GM12878 (cell line): ENCODE measurements around the gene REEP6. TPM values are rescaled to one million over a fixed set of nuclear protein-coding genes. Genes with fewer than 3 reads are reported as not detected.

Source experiments
- ATAC-seq: fragments of 200-7000 bp; cut with Tn5 transposase; 3 replicates; pipeline ENCODE4 v1.9.1; 2020; ENCODE audit warnings: mild to moderate bottlenecking, moderate library complexity
- BruUV-seq: library from RNA; stranded (reverse); fragments of 400-500 nt; replicated peaks from 2 replicates; lab custom pipeline; 2021; lab: Mats Ljungman, UMichigan
- CTCF ChIA-PET: fragments of 300-600 bp; sonication (Branson Sonifier 250); formaldehyde crosslinking; extraction: SDS; loops from one replicate; lab custom pipeline; 2021; ENCODE audit warnings: inconsistent platforms; lab: Yijun Ruan, JAX
- POLR2A ChIA-PET: fragments of 350-600 bp; formaldehyde crosslinking; extraction: SDS; loops from one replicate; lab custom pipeline; 2021; ENCODE audit warnings: inconsistent platforms; lab: Charles Lee
- RAD21 ChIA-PET: fragments of 300-600 bp; sonication (Branson Sonifier 250); formaldehyde crosslinking; loops from one replicate; lab custom pipeline; 2023; ENCODE audit warnings: antibody characterized with exemption; ENCODE audit not compliant: unreplicated experiment; lab: Charles Lee
- SMC1A ChIA-PET: fragments of 300-600 bp; sonication (Branson Sonifier 250); formaldehyde crosslinking; loops from one replicate; lab custom pipeline; 2023; ENCODE audit not compliant: unreplicated experiment, uncharacterized antibody; lab: Charles Lee
- DNase-seq: peaks from one replicate; pipeline ENCODE4 v3.0.0-alpha.2; 2011; ENCODE audit warnings: low read depth, low spot score
- FAIRE-seq: peaks from 3 replicates; lab custom pipeline; 2011; peaks lifted over from hg19 to GRCh38; lab: Jason Lieb, UNC
- H2AFZ ChIP-seq: 2 replicates; pipeline ENCODE4 v1.6.0; 2011; ENCODE audit warnings: low read depth, low read length, control low read depth; ENCODE audit not compliant: control insufficient read depth
- H3K27ac ChIP-seq: 2 replicates; pipeline ENCODE4 v1.5.1; 2011; ENCODE audit warnings: control low read depth; ENCODE audit not compliant: control insufficient read depth, insufficient read depth
- H3K27me3 ChIP-seq, 2 experiments: replicated peaks in 1 of 2; 2 replicates each; pipeline versions ENCODE4 v1.6.0 to v1.6.1; 2011; ENCODE audit warnings: low read length in 1 of 2; ENCODE audit not compliant: control insufficient read depth in 2 of 2, insufficient read depth in 2 of 2
- H3K36me3 ChIP-seq, 2 experiments: 2 replicates each; pipeline ENCODE4 v1.5.1; 2011; ENCODE audit warnings: low read length in 1 of 2; ENCODE audit not compliant: control insufficient read depth in 2 of 2, insufficient read depth in 2 of 2
- H3K4me1 ChIP-seq: 2 replicates; pipeline ENCODE4 v1.6.1; 2011; ENCODE audit warnings: mild to moderate bottlenecking, low read length, moderate library complexity, mixed read lengths; ENCODE audit not compliant: control insufficient read depth, insufficient read depth
- H3K4me2 ChIP-seq: 2 replicates; pipeline ENCODE4 v1.6.0; 2011; ENCODE audit warnings: control low read depth; ENCODE audit not compliant: control insufficient read depth, insufficient read depth
- H3K4me3 ChIP-seq: fragments of 200-600 bp; sonication (generic); 2 replicates; pipeline ENCODE4 v1.5.1; 2016
- H3K79me2 ChIP-seq: 2 replicates; pipeline ENCODE4 v1.6.0; 2011; ENCODE audit warnings: low read length; ENCODE audit not compliant: control insufficient read depth, insufficient read depth
- H3K9ac ChIP-seq: 2 replicates; pipeline ENCODE4 v1.8.0; 2011; ENCODE audit warnings: low read length, control low read depth, mixed read lengths; ENCODE audit not compliant: control insufficient read depth, insufficient read depth
- H3K9me3 ChIP-seq: replicated peaks from 3 replicates; pipeline ENCODE4 v1.5.1; 2011; ENCODE audit warnings: mild to moderate bottlenecking, low read length; ENCODE audit not compliant: control insufficient read depth, insufficient read depth
- H4K20me1 ChIP-seq: 2 replicates; pipeline ENCODE4 v1.6.0; 2011; ENCODE audit not compliant: control insufficient read depth, insufficient read depth
- EZH2 ChIP-seq: IDR thresholded peaks from 2 replicates; pipeline ENCODE4 v1.6.1; 2012; ENCODE audit warnings: low read depth, mild to moderate bottlenecking, control low read depth, inconsistent platforms, low read length, borderline replicate concordance; ENCODE audit not compliant: control insufficient read depth
- POLR2A ChIP-seq: IDR thresholded peaks from 2 replicates; pipeline ENCODE4 v1.6.1; 2011; ENCODE audit warnings: low read depth, mild to moderate bottlenecking, low read length
- ZNF687 ChIP-seq: fragments of 450-650 bp; IDR thresholded peaks from 2 replicates; pipeline ENCODE4 v1.6.1; 2017; ENCODE audit warnings: mild to moderate bottlenecking, moderate library complexity
- WGBS: methylation state at CpG from one replicate; pipeline ENCODE4 v1.1.6; 2016; ENCODE audit warnings: low lambda C conversion rate; ENCODE audit not compliant: insufficient replicate concordance, insufficient coverage; ENCODE audit errors: missing lambda C conversion rate; 5-methylcytosine and 5-hydroxymethylcytosine counted together
- in situ Hi-C: fragments of 300-500 bp; cut with MboI; formaldehyde crosslinking; loops from 9 replicates; pipeline ENCODE4 v1.14.3; 2018; ENCODE audit warnings: mixed read lengths
- intact Hi-C: fragments of 100-400 bp; cut with micrococcal nuclease; formaldehyde crosslinking; loops from one replicate; pipeline ENCODE4 v1.14.2; 2022; ENCODE audit not compliant: unreplicated experiment
- polyA plus RNA-seq, 11 experiments: library from polyadenylated mRNA; depleted of rRNA in 4 of 11; unstranded in 6 of 11; stranded (reverse) in 5 of 11; fragments of >200 nt; fragmentation: Nextera tagmentation in 4 of 11; fragmentation: Illumina TruSeq in 1 of 11; extraction: Ambion mirVana in 4 of 11; extraction: Trizol in 1 of 11; gene quantifications; 1 replicate in 1 of 11; 2 replicates in 10 of 11; pipeline versions ENCODE4 v1.2.1 to v1.2.3, GENCODE V29; 2011 to 2016; ENCODE audit warnings: inconsistent platforms in 2 of 11, missing spikeins in 2 of 11, low read depth in 1 of 11
- total RNA-seq, 4 experiments: library from RNA; depleted of rRNA in 3 of 4; stranded (reverse); fragments of >200 nt in 3 of 4; fragmentation: Illumina TruSeq in 1 of 4; extraction: Trizol in 1 of 4; gene quantifications; 2 replicates each; pipeline versions ENCODE4 v1.2.1 to v1.2.3, GENCODE V29; 2013 to 2021

Gene REEP6
- total and polyA plus RNA-seq, 10 of the 15 experiments (the other 5 are each of a cell fraction or from before 2014, with no cell fraction given) = 0.06 to 1.1 (median 0.39) TPM; not detected in 2

DNA sequence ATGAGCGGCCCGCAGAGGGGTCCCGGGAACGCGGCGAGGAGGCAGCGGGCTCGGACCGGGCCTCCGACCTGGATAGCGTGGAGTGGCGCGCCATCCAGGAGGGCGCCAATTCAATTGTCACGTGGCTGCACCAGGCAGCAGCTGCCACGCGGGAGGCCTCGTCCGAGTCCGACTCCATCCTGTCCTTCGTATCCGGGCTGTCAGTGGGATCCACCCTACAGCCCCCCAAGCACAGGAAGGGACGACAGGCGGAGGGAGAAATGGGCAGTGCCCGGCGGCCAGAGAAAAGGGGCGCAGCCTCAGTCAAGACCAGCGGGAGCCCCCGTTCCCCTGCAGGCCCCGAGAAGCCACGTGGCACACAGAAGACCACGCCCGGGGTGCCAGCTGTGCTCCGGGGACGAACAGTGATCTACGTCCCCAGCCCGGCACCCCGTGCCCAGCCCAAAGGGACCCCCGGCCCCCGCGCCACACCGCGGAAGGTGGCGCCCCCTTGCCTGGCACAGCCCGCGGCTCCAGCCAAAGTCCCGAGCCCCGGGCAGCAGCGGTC, 22.6 kb upstream of the REEP6 start:
- Histone ChIP-seq H4K20me1 (peaks cover 7% of the 10 kb centered on the region), H3K4me2 (no peak overlapping the region), H3K9ac (no peak overlapping the region), H2AFZ (no peak overlapping the region), H3K79me2 (no peaks in the 10 kb centered on the region), H3K27ac (no peak overlapping the region), H3K9me3 (no peaks in the 10 kb centered on the region), H3K4me3 (no peak overlapping the region), H3K4me1 (peaks cover 7% of the 10 kb centered on the region), H3K27me3 (peaks cover 10 to 27% of the 10 kb centered on the region in 2 experiments), H3K36me3 (no peaks in the 10 kb centered on the region)
- POLR2A ChIA-PET = no interaction called here
- SMC1A ChIA-PET = no interaction called here
- CTCF ChIA-PET = no interaction called here
- RAD21 ChIA-PET = no interaction called here
- intact Hi-C loops (no loop called here), in situ Hi-C loops (no loop called here)
- no TSS peak for BruUV-seq
- FAIRE-seq (no peak), ATAC-seq (no peak), DNase-seq (no peak)
- WGBS = 27% methylated on average over 37 of the region's 49 CpGs
- TF ChIP-seq ZNF687 = no peak
- TF ChIP-seq POLR2A = 0 out of 2 replicates have a peak, but pooled peaks have one; percentile 18
- TF ChIP-seq EZH2 = 0 out of 2 replicates have a peak, but pooled peaks have one; percentile 35
